Hepatocyte (in vitro differentiated cells): ENCODE measurements around the gene ERCC4. TPM values are rescaled to one million over a fixed set of nuclear protein-coding genes. Genes with fewer than 3 reads are reported as not detected.

Experiments used
- DNase-seq: peaks from one replicate; pipeline ENCODE4 v3.0.0-alpha.2; 2016; ENCODE audit warnings: low spot score
- H2AFZ ChIP-seq: fragments of 200-600 bp; sonication (generic); 2 replicates; pipeline ENCODE4 v1.6.0; 2016; ENCODE audit warnings: antibody characterized with exemption, mild to moderate bottlenecking
- H3K27ac ChIP-seq: fragments of 200-600 bp; sonication (generic); 2 replicates; pipeline ENCODE4 v1.5.1; 2016; ENCODE audit warnings: mild to moderate bottlenecking
- H3K27me3 ChIP-seq: fragments of 200-600 bp; sonication (generic); 2 replicates; pipeline ENCODE4 v1.6.1; 2016
- H3K36me3 ChIP-seq: fragments of 200-600 bp; sonication (generic); replicated peaks from 2 replicates; pipeline ENCODE4 v1.5.1; 2016; ENCODE audit warnings: low read depth; ENCODE audit not compliant: insufficient read depth
- H3K4me1 ChIP-seq: fragments of 200-600 bp; sonication (generic); 2 replicates; pipeline ENCODE4 v1.5.1; 2016; ENCODE audit warnings: mild to moderate bottlenecking, moderate library complexity; ENCODE audit not compliant: insufficient read depth
- H3K4me2 ChIP-seq: fragments of 200-600 bp; sonication (generic); 2 replicates; pipeline ENCODE4 v1.6.0; 2016
- H3K4me3 ChIP-seq: fragments of 200-600 bp; sonication (generic); 2 replicates; pipeline ENCODE4 v1.5.1; 2016; ENCODE audit warnings: mild to moderate bottlenecking
- H3K79me2 ChIP-seq: fragments of 200-600 bp; sonication (generic); 2 replicates; pipeline ENCODE4 v1.6.0; 2017; ENCODE audit warnings: mild to moderate bottlenecking
- H3K9me2 ChIP-seq: fragments of 200-600 bp; sonication (generic); replicated peaks from 2 replicates; pipeline ENCODE4 v1.6.0; 2017; ENCODE audit warnings: mild to moderate bottlenecking; ENCODE audit not compliant: insufficient read depth
- H3K9me3 ChIP-seq: fragments of 200-600 bp; sonication (generic); 2 replicates; pipeline ENCODE4 v1.5.1; 2016; ENCODE audit warnings: low read depth, mild to moderate bottlenecking
- H4K20me1 ChIP-seq: fragments of 200-600 bp; sonication (generic); 2 replicates; pipeline ENCODE4 v1.6.0; 2016; ENCODE audit warnings: mild to moderate bottlenecking; ENCODE audit not compliant: insufficient read depth, poor library complexity, severe bottlenecking
- CTCF ChIP-seq: fragments of 200-600 bp; sonication (generic); IDR thresholded peaks from 2 replicates; pipeline ENCODE4 v1.5.1; 2016; ENCODE audit warnings: antibody characterized with exemption, mild to moderate bottlenecking; ENCODE audit not compliant: poor library complexity
- EZH2 ChIP-seq: fragments of 200-600 bp; sonication (generic); IDR thresholded peaks from 2 replicates; pipeline ENCODE4 v1.6.1; 2016; ENCODE audit warnings: antibody characterized with exemption, mild to moderate bottlenecking, borderline replicate concordance
- EZH2phosphoT487 ChIP-seq: fragments of 200-600 bp; sonication (generic); IDR thresholded peaks from one replicate; pipeline ENCODE4 v1.6.1; 2018; ENCODE audit warnings: antibody characterized with exemption, mild to moderate bottlenecking, low read depth, moderate library complexity; ENCODE audit not compliant: unreplicated experiment, severe bottlenecking
- WGBS: methylation state at CpG from one replicate; pipeline ENCODE4 v1.1.6; 2016; ENCODE audit warnings: low lambda C conversion rate; ENCODE audit errors: missing lambda C conversion rate; 5-methylcytosine and 5-hydroxymethylcytosine counted together
- polyA plus RNA-seq: library from polyadenylated mRNA; unstranded; fragments of >200 nt; fragmentation: Nextera tagmentation; extraction: Ambion mirVana; gene quantifications from 2 replicates; pipeline ENCODE4 v1.2.1, GENCODE V29; 2016
- total RNA-seq: library from RNA; depleted of rRNA; stranded (reverse); fragments of >200 nt; gene quantifications from 2 replicates; pipeline ENCODE4 v1.2.3, GENCODE V29; 2014

ERCC4 gene
- total and polyA plus RNA-seq, 2 experiments from 2014 or later: 14.5 to 19.3 TPM

DNA sequence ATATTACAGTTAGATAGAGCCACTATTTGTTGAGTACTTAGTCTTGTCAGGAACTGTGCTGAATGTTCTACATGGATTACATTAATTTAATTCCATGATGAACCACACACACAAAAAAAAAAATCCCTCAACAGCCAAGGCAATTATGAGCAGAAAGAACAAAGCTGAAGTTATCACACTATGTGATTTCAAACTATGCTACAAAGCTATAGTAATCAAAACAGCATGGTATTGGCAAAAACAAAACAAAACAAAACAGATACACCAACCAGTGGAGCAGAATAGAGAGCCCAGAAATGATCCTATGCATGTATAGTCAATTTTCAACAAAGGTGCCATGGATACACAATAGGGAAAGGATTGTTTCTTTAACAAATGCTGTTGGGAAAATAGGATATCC, 8.1 kb upstream of the ERCC4 start:
- Histone ChIP-seq H3K4me2 (no peak overlapping the region), H3K9me3 (peaks cover 6% of the 10 kb centered on the region), H3K79me2 (no peaks in the 10 kb centered on the region), H2AFZ (no peak overlapping the region), H4K20me1 (no peaks in the 10 kb centered on the region), H3K27ac (no peak overlapping the region), H3K27me3 (no peaks in the 10 kb centered on the region), H3K4me1 (peaks cover 5% of the 10 kb centered on the region), H3K4me3 (no peak overlapping the region), H3K36me3 (no peaks in the 10 kb centered on the region), H3K9me2 (no peaks in the 10 kb centered on the region)
- DNase-seq: no peak
- TF ChIP-seq CTCF: no peak
- TF ChIP-seq EZH2phosphoT487: no peak
- no peak for TF ChIP-seq EZH2

GRCh38 chr16:13912891-13913290, 7.1 kb upstream of the ERCC4 start:
- Histone ChIP-seq H4K20me1 (no peaks in the 10 kb centered on the region), H3K4me1 (peaks cover 5% of the 10 kb centered on the region), H2AFZ (no peak overlapping the region), H3K9me3 (peaks cover 6% of the 10 kb centered on the region), H3K27me3 (no peaks in the 10 kb centered on the region), H3K79me2 (no peaks in the 10 kb centered on the region), H3K9me2 (no peaks in the 10 kb centered on the region), H3K36me3 (no peaks in the 10 kb centered on the region), H3K27ac (no peak overlapping the region), H3K4me3 (no peak overlapping the region), H3K4me2 (no peak overlapping the region)
- no peak for DNase-seq
- TF ChIP-seq EZH2 (no peak), EZH2phosphoT487 (no peak), CTCF (no peak)
- 93% methylated on average over 1 of the region's 1 CpG for WGBS

DNA sequence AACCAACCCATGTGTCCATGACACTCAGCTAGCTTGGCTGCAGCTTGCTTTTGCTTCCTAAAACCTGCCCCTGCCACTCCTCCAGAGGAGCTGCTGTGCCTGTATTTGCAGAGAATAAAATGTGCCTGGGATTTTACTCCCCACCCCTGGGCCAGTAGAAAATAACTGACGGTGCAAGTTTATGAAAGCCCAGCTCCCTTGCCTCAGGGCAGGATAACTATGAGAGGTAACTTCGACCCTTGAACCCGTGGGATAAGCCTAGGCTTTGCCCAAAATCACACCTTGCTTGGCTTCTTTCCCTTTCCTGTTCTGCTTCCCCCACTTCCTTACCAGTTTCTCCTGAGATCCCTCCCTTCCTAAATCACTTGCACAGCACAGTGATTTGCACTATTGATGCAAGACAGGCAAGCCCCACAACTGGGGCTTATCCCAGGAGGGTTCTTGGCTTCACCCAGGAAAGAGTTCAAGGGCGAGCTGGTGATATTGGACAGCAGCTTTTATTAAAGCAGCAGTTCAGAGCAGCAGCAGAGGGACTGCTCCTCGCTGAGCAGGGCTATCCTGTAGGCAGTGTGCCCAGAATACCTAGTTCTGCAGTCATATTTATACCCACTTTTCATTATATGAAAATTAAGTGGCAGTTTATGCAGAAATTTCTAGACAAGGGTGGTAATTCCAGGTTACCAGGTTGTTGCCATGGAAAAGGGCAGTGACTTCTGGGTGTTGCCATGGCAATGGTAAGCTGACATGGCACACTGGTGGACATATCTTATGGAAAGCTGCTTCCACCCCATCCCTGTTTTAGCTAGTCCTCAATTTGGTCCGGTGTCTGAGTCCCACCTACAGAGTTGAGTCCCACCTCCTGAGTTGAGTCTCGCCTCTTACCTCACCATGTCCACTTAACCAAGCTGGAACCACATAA, 6.3 kb upstream of the ERCC4 start:
- no peaks in the 10 kb centered on the region for H3K27me3 ChIP-seq
- H4K20me1 ChIP-seq: no peaks in the 10 kb centered on the region
- H2AFZ ChIP-seq: no peak overlapping the region
- H3K4me2 ChIP-seq: no peak overlapping the region
- WGBS: 83% methylated on average over 7 of the region's 7 CpGs
- no peaks in the 10 kb centered on the region for H3K36me3 ChIP-seq
- peaks cover 6% of the 10 kb centered on the region for H3K9me3 ChIP-seq
- H3K4me1 ChIP-seq: peaks cover 5% of the 10 kb centered on the region
- H3K4me3 ChIP-seq: no peak overlapping the region
- no peak for TF ChIP-seq EZH2phosphoT487
- no peaks in the 10 kb centered on the region for H3K79me2 ChIP-seq
- DNase-seq: no peak
- H3K9me2 ChIP-seq: no peaks in the 10 kb centered on the region
- no peak overlapping the region for H3K27ac ChIP-seq

DNA sequence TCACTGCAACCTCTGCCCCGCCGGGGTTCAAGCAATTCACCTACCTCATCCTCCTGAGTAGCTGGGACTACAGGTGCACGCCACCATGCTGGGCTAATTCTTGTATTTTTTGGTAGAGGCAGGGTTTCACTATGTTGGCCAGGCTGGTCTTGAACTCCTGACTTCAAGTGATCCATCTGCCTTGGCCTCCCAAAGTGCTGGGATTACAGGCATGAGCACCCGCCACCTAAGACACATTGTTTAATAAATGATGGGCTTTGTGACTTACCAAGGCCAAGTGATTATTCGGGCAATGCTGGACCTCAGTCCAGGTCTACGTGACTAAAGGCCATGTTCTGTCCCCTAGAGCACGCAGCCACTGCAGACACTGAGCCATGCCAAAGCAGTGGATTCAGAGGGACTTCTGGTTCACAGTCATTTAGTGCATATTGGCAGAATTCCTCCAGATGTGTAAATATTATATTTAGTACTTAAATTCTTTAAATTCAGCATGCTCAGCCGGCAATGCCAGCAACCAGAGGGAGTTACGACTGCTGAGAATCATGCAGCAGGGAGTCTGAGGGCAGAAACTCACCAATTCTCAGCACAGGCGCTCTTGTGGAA, 4.8 kb upstream of the ERCC4 start:
- Histone ChIP-seq H3K9me2 (no peaks in the 10 kb centered on the region), H2AFZ (no peak overlapping the region), H3K36me3 (no peaks in the 10 kb centered on the region), H3K27me3 (no peaks in the 10 kb centered on the region), H4K20me1 (no peaks in the 10 kb centered on the region), H3K9me3 (peaks cover 6% of the 10 kb centered on the region), H3K27ac (no peak overlapping the region), H3K4me3 (no peak overlapping the region), H3K4me1 (no peaks in the 10 kb centered on the region), H3K4me2 (no peak overlapping the region), H3K79me2 (no peaks in the 10 kb centered on the region)
- 77% methylated on average over 9 of the region's 10 CpGs for WGBS
- DNase-seq: no peak
- TF ChIP-seq CTCF: no peak
